CD4-positive, alpha-beta T cell treated with Interleukin-17A for 4 hours (primary cell): Measurements from ENCODE around the gene KCNN3.
"Not testable (repeated sequence)": the region's sequence is repeated elsewhere in the genome, so short reads cannot be mapped to it uniquely, and the experiment has no call there.

Source experiments
- DNase-seq: peaks from one replicate; pipeline ENCODE4 v3.0.0-alpha.2; 2020; ENCODE audit warnings: mixed read lengths

KCNN3 gene

GRCh38 chr1:154695985-154696384 lies 174.1 kb downstream of the KCNN3 start:
- no peak for DNase-seq

DNA sequence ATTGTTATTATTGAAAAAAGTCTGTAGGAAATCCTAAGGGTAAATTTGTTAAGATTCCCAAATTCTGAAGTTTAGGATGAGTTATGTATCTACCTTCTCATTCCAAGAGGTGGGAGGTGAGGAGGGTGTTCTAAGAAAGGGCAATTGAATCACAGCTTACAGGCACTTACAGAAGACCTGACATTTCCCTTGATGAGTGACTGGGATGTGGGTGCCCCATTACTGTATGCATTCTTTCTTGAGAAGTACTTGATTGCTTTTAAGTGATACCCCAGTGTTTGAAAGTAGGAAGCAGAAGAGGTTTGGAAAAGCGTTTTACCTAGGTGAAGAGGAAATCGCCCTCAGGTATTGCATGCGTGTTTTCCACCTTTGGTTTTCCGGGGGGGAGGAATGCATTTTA lies 175.1 kb downstream of the KCNN3 start:
- no peak for DNase-seq

DNA sequence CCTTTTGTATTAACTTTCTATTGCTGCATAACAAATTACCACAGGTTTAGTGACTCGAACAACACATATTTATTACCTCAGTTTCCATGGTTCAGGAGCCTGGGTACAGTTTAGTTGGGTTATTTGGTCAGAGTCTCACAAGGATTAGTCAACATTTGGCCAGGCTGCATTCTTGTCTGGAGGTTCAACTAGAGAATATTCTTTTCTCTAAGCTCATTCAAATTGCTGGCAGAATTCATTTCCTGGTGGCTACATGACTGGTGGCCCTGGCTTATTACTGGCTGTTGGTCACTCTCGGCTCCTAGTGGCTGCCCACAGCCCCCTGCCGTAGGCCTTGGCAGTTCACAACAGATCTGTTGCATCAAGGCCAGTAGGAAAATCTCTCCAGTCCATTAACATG lies 181.0 kb downstream of the KCNN3 start:
- DNase-seq, result no peak

DNA sequence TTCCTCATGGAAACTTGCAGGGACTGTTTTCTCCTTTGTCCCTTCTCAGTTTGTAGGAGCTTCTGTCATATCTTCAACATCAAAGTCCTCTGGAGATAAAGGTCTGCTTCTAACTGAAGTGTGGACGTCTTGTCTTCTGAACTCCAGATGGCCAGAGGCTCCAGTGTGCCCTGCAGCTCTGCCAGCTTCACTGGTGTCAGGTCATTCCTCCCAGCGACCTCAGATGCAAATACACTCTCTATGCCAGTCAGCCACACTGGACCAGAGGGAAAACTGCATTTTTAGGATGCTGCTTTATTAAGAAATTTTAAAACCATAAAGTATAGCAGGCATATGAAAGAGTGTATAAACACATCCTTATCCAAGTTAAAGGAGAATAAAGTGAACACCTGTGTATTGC lies 183.6 kb downstream of the KCNN3 start:
- DNase-seq, result no peak

GRCh38 chr1:154683820-154684219 lies 186.3 kb downstream of the KCNN3 start:
- no peak for DNase-seq

- DNase-seq, result no peak
Observed at GRCh38 chr1:154682254-154682653, 187.8 kb downstream of the KCNN3 start.

GRCh38 chr1:154677844-154678243 lies 192.2 kb downstream of the KCNN3 start:
- DNase-seq, result not testable (repeated sequence)

- not testable (repeated sequence) for DNase-seq
Observed at GRCh38 chr1:154676847-154677246, 193.2 kb downstream of the KCNN3 start.

- DNase-seq, result not testable (repeated sequence)
Observed at GRCh38 chr1:154674456-154674855, 195.6 kb downstream of the KCNN3 start.

DNA sequence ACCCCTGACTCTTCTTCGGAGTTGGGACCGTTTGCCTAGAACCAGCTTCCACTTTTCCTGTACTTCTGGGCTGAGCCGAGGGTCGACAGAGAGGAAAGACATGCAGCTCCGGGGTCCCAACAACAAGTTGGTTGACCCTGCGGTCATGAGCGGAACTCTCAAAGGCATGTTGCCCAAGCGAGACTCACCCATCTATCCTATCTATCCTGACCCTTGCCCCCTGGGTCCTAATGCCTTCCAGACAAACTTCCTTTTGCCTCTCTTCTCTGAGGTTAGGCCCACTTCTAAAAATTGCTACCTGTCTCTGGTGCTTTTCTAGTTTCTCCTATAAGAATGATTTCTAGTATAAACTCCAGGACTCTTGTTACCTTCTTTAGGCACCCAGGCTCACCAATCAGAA lies 197.8 kb downstream of the KCNN3 start:
- DNase-seq, result not testable (repeated sequence)

GRCh38 chr1:154671412-154671811 lies 198.7 kb downstream of the KCNN3 start:
- DNase-seq, result not testable (repeated sequence)

GRCh38 chr1:154670310-154671270 lies 199.5 kb downstream of the KCNN3 start:
- DNase-seq, result not testable (repeated sequence)

GRCh38 chr1:154669464-154670282 lies 200.4 kb downstream of the KCNN3 start:
- DNase-seq, result peak; percentile 80

DNA sequence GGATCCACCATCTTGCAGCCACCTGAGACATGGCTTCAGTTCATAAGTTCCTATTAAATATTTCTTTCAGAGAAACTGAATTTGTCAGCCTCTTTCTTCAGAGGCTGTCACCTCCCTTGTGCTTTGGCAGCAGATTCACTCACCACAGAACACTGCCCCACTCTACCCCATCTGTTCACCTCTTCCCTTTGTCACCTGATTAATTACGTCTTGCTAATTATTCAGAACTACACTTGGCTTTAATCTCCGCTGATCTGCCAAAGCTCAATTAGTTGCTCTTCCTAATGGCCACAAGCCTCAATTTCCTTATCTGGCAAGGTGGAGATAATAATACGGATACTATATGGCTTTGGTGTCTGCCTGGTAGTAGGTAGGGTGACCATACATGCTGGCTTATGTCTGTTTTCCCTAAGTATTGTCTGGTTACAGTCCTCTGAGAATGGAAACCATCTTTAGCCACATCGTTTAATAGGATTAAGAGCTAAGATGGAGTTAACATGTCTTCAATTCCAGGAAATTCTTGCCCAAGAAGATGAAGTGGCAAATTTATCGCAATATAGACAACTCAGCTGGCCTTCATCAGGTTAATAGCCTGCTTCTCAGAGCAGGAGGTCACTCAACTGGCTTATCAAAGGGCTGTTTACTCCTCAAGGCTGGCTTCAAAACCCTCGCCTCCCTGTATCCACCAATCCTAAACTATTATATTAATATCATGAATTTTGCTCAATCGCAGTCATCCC lies 203.9 kb downstream of the KCNN3 start:
- no peak for DNase-seq

- no peak for DNase-seq
Observed at GRCh38 chr1:154664331-154665002, 205.6 kb downstream of the KCNN3 start.

GRCh38 chr1:154663471-154664060 lies 206.5 kb downstream of the KCNN3 start:
- DNase-seq, result no peak

GRCh38 chr1:154661110-154661509 lies 209.0 kb downstream of the KCNN3 start:
- no peak for DNase-seq

- DNase-seq, result no peak
Observed at GRCh38 chr1:154659823-154660592, 210.1 kb downstream of the KCNN3 start.

GRCh38 chr1:154657556-154657955 lies 212.5 kb downstream of the KCNN3 start:
- no peak for DNase-seq

DNA sequence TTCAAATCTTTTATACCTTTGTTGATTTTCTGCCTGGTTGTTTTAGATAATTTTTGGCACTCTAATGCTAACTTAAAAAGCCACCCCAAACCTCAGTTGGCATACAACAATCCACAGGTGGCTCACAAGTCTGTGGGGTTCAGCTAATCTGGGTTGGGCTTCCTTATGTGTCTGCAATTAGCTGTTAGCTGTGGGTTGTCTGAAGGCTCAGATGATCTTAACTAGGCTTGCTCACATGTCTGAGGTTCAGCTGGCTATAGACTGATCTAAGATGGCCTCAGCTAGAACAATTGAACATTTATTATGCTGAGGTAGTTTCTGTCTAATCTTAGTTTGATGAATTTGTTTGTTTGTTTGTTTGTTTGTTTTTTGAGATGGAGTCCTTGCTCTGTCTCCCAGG lies 217.2 kb downstream of the KCNN3 start:
- no peak for DNase-seq
